Measurements from ENCODE around the gene PLPPR3.
"Not testable (repeated sequence)": the region's sequence is repeated elsewhere in the genome, so short reads cannot be mapped to it uniquely, and the experiment has no call there.

The PLPPR3 gene

DNA sequence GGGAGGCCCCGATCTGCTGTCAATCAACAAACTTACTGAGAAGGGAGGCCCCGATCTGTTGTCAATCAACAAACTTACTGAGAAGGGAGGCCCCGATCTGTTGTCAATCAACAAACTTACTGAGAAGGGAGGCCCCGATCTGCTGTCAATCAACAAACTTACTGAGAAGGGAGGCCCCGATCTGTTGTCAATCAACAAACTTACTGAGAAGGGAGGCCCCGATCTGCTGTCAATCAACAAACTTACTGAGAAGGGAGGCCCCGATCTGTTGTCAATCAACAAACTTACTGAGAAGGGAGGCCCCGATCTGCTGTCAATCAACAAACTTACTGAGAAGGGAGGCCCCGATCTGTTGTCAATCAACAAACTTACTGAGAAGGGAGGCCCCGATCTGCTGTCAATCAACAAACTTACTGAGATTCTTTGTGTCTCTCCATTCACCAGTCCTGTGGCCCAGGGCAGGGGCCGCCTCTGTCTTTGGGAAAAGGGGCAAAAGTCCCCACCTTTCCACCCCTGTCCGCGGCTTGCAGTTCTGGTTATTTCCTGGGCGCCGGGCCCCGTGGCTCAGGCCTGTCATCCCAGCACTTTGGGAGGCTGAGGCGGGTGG, 32.0 kb upstream of the PLPPR3 start:
- not testable (repeated sequence) for H3K4me1 ChIP-seq (ENCODE audit: control insufficient read depth in 1 of 2, insufficient read depth in 2 of 2, low read length in 2 of 2); H3K9ac ChIP-seq (ENCODE audit: low read depth in 1 of 2, low read length in 2 of 2); H3K9me3 ChIP-seq (ENCODE audit: control insufficient read depth in 1 of 2, low read length in 2 of 2); H3K4me3 ChIP-seq (ENCODE audit: low read depth in 1 of 2, low read length in 2 of 2); H3K27ac ChIP-seq (ENCODE audit: low read depth, low read length); H3K36me3 ChIP-seq (ENCODE audit: control insufficient read depth in 1 of 2, insufficient read depth in 2 of 2, low read length in 2 of 2); H3K27me3 ChIP-seq (ENCODE audit: control insufficient read depth in 1 of 2, insufficient read depth in 2 of 2, low read length in 2 of 2)

DNA sequence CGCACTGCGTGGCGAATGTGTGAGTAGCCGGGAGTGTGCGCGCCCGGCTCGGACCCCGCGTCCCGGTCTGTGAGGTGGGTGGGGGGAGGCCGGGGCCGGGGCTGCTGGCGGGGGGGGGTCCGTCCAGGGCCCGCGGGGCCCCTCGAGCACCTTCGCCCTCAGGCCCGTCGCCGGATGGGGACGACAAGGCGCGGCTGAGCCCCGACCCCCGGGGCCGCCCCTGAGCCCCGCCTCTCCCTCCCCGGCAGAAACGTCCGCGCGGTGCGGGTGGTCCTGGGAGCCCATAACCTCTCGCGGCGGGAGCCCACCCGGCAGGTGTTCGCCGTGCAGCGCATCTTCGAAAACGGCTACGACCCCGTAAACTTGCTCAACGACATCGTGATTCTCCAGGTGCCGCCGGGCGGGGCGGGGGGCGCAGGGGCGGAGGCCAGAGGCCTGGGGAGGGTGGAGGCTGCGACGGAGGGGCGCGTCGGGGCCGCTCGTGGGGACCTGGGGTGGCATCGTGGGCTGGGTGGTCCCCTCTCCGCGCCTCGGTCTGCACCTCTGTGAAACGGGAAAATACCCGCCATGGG, 31.3 kb upstream of the PLPPR3 start:
- peaks cover 4 to 6% of the 10 kb centered on the region in 2 donors for H3K27me3 ChIP-seq (ENCODE audit: control insufficient read depth in 1 of 2, insufficient read depth in 2 of 2, low read length in 2 of 2)
- H3K4me3 ChIP-seq (ENCODE audit: low read depth in 1 of 2, low read length in 2 of 2) = no peak overlapping the region

DNA sequence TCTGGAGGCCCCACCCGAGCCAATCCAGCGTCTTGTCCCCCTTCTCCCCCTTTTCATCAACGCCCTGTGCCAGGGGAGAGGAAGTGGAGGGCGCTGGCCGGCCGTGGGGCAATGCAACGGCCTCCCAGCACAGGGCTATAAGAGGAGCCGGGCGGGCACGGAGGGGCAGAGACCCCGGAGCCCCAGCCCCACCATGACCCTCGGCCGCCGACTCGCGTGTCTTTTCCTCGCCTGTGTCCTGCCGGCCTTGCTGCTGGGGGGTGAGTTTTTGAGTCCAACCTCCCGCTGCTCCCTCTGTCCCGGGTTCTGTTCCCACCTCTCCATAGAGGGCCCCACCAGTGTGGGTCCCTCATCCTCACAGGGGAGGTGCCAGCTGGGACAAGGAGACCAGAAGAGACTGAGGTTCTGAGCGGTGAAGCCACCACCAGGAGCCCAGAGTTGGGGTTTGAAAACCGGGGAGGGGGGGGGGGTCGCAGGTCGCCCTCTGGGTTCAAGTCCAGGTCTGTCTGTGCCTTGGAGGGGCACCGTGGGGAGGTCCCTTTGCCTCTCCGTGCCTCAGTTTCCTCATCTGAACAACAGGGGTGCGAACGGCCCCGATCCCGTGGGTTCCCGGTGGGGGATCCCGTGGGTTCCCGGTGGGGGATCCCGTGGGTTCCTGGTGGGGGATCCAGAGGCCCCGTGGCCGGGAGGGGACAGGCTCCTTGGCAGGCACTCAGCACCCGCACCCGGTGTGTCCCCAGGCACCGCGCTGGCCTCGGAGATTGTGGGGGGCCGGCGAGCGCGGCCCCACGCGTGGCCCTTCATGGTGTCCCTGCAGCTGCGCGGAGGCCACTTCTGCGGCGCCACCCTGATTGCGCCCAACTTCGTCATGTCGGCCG, 30.6 kb upstream of the PLPPR3 start, which contains the start of gene ELANE:
ELANE (plus strand) TSS at position 168 of the 878 bp plus-strand sequence; CDS start at position 194, 26 bp downstream.
- Histone ChIP-seq H3K4me3 (ENCODE audit: low read depth in 1 of 2, low read length in 2 of 2) (no peak within 1 kb of the TSS), H3K27me3 (ENCODE audit: control insufficient read depth in 1 of 2, insufficient read depth in 2 of 2, low read length in 2 of 2) (peaks cover 9 to 10% of the 10 kb centered on the region in 2 donors)

More for the DNA sequence above, 31.3 kb upstream of the PLPPR3 start:
- no peaks in the 10 kb centered on the region for H3K9me3 ChIP-seq (ENCODE audit: control insufficient read depth in 1 of 2, low read length in 2 of 2)
- no peaks in the 10 kb centered on the region for H3K36me3 ChIP-seq (ENCODE audit: control insufficient read depth in 1 of 2, insufficient read depth in 2 of 2, low read length in 2 of 2)
- H3K4me1 ChIP-seq (ENCODE audit: control insufficient read depth in 1 of 2, insufficient read depth in 2 of 2, low read length in 2 of 2) = no peaks in the 10 kb centered on the region
- no peak overlapping the region for H3K9ac ChIP-seq (ENCODE audit: low read depth in 1 of 2, low read length in 2 of 2)
- H3K27ac ChIP-seq (ENCODE audit: low read depth, low read length) = no peak overlapping the region

DNA sequence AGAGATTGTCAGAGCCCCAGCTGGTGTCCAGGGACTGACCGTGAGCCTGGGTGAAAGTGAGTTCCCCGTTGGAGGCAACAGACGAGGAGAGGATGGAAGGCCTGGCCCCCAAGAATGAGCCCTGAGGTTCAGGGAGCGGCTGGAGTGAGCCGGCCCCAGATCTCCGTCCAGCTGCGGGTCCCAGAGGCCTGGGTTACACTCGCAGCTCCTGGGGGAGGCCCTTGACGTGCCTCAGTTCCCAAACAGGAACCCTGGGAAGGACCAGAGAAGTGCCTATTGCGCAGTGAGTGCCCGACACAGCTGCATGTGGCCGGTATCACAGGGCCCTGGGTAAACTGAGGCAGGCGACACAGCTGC, 29.2 kb upstream of the PLPPR3 start:
- H3K36me3 ChIP-seq (ENCODE audit: control insufficient read depth in 1 of 2, insufficient read depth in 2 of 2, low read length in 2 of 2) = no peaks in the 10 kb centered on the region
- H3K9ac ChIP-seq (ENCODE audit: low read depth in 1 of 2, low read length in 2 of 2) = no peak overlapping the region
- H3K27me3 ChIP-seq (ENCODE audit: control insufficient read depth in 1 of 2, insufficient read depth in 2 of 2, low read length in 2 of 2) = peaks cover 16 to 20% of the 10 kb centered on the region in 2 donors
- H3K4me1 ChIP-seq (ENCODE audit: control insufficient read depth in 1 of 2, insufficient read depth in 2 of 2, low read length in 2 of 2) = no peaks in the 10 kb centered on the region
- peak overlapping the region; percentile 22 for H3K27ac ChIP-seq (ENCODE audit: low read depth, low read length)
- no peak overlapping the region for H3K4me3 ChIP-seq (ENCODE audit: low read depth in 1 of 2, low read length in 2 of 2)
- no peaks in the 10 kb centered on the region for H3K9me3 ChIP-seq (ENCODE audit: control insufficient read depth in 1 of 2, low read length in 2 of 2)

More for the DNA sequence above, 30.6 kb upstream of the PLPPR3 start, which contains the start of gene ELANE:
- Histone ChIP-seq H3K36me3 (ENCODE audit: control insufficient read depth in 1 of 2, insufficient read depth in 2 of 2, low read length in 2 of 2) (no peaks in the 10 kb centered on the region), H3K9me3 (ENCODE audit: control insufficient read depth in 1 of 2, low read length in 2 of 2) (no peaks in the 10 kb centered on the region), H3K9ac (ENCODE audit: low read depth in 1 of 2, low read length in 2 of 2) (no peak within 1 kb of the TSS), H3K4me1 (ENCODE audit: control insufficient read depth in 1 of 2, insufficient read depth in 2 of 2, low read length in 2 of 2) (no peaks in the 10 kb centered on the region), H3K27ac (ENCODE audit: low read depth, low read length) (no peak within 1 kb of the TSS)

DNA sequence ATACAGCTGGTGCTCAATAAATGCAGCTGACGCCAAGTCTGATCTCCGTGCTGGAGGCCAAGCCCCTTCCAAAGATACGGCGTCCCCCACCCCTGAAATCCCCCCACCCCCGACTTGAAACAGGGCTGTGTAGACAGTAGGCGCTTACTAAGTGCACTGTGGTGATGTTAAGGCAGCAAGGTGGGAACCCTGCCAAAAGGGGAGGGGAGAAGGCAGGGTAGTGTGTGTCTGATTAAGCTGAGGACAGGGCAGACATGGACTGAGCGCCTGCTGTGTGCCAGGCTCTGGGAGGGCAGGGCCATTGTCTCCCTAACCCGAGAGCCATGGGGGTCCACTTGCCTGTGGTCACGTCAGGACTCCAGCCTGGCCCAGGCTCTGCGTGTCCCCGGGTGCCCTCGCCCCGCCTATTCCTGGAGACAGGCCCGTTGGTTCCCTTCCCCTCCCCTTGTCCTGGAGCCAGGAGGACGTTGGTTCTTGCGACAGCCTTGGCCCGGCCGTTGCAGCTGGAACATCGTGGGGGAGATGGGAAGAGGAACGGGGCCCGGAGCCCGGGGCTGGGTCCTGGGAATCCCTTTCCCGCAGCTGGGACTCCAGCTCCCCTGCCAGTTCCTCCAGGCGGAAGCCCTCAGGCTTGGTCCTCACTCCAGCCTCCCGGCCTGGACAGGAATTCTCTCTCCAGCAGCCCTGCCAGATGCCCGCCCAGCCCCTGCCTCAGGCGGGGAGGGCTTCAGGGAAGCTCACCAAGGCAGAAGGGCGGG, 28.6 kb upstream of the PLPPR3 start:
- Histone ChIP-seq H3K27me3 (ENCODE audit: control insufficient read depth in 1 of 2, insufficient read depth in 2 of 2, low read length in 2 of 2) (peaks cover 16 to 25% of the 10 kb centered on the region in 2 donors), H3K9ac (ENCODE audit: low read depth in 1 of 2, low read length in 2 of 2) (no peak overlapping the region), H3K27ac (ENCODE audit: low read depth, low read length) (peak overlapping the region; percentile 22), H3K4me1 (ENCODE audit: control insufficient read depth in 1 of 2, insufficient read depth in 2 of 2, low read length in 2 of 2) (no peaks in the 10 kb centered on the region), H3K9me3 (ENCODE audit: control insufficient read depth in 1 of 2, low read length in 2 of 2) (no peaks in the 10 kb centered on the region), H3K4me3 (ENCODE audit: low read depth in 1 of 2, low read length in 2 of 2) (no peak overlapping the region), H3K36me3 (ENCODE audit: control insufficient read depth in 1 of 2, insufficient read depth in 2 of 2, low read length in 2 of 2) (no peaks in the 10 kb centered on the region)

DNA sequence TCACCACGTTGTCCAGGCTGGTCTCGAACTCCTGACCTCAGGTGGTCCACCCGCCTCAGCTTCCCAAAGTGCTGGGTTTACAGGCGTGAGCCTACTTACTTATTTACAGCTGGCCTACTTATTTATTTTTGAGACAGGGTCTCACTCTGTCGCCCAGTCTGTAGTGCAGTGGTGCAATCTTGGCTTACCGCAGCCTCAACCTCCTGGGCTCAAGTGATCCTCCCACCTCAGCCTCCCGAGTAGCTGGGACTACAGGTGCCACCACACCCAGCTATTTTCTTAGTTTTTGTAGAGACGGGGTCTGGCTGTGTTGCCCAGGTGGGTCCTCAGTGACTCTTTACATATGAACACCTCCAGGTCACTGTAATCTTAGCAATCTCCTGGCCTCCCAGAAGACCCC, 27.4 kb upstream of the PLPPR3 start:
- not testable (repeated sequence) for H3K4me1 ChIP-seq (ENCODE audit: control insufficient read depth in 1 of 2, insufficient read depth in 2 of 2, low read length in 2 of 2); H3K27ac ChIP-seq (ENCODE audit: low read depth, low read length); H3K9me3 ChIP-seq (ENCODE audit: control insufficient read depth in 1 of 2, low read length in 2 of 2); H3K36me3 ChIP-seq (ENCODE audit: control insufficient read depth in 1 of 2, insufficient read depth in 2 of 2, low read length in 2 of 2); H3K4me3 ChIP-seq (ENCODE audit: low read depth in 1 of 2, low read length in 2 of 2); H3K9ac ChIP-seq (ENCODE audit: low read depth in 1 of 2, low read length in 2 of 2)
- H3K27me3 ChIP-seq (ENCODE audit: control insufficient read depth in 1 of 2, insufficient read depth in 2 of 2, low read length in 2 of 2) = peaks cover 16 to 28% of the 10 kb centered on the region in 2 donors

DNA sequence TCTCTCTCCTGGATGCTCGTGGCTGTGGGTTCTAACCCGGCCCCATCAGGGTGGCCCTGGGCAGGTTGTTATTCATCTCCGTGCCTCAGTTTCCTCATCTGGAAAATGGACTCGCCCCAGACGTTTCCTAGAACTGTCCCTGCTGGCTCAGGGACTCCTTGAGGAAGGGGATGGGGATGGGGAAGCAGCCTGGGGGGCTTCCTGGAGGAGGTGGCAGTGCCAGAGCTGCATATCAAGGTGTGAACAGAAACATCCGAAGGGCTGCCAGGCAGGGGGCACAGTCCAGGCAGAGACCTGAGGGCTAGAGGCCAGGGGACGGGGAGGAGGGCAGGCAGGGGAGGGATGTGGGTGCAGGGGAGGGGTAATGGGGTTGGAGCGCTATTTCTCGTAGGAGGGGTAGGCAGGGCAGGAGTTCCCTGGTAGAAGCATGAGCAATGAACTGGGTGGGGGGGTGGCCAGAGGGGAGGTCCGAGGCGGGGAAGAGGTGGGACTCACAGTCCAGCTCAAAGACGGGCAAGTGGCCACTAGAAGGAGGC, 26.7 kb upstream of the PLPPR3 start:
- no peak overlapping the region for H3K4me3 ChIP-seq (ENCODE audit: low read depth in 1 of 2, low read length in 2 of 2)
- no peak overlapping the region for H3K27ac ChIP-seq (ENCODE audit: low read depth, low read length)

DNA sequence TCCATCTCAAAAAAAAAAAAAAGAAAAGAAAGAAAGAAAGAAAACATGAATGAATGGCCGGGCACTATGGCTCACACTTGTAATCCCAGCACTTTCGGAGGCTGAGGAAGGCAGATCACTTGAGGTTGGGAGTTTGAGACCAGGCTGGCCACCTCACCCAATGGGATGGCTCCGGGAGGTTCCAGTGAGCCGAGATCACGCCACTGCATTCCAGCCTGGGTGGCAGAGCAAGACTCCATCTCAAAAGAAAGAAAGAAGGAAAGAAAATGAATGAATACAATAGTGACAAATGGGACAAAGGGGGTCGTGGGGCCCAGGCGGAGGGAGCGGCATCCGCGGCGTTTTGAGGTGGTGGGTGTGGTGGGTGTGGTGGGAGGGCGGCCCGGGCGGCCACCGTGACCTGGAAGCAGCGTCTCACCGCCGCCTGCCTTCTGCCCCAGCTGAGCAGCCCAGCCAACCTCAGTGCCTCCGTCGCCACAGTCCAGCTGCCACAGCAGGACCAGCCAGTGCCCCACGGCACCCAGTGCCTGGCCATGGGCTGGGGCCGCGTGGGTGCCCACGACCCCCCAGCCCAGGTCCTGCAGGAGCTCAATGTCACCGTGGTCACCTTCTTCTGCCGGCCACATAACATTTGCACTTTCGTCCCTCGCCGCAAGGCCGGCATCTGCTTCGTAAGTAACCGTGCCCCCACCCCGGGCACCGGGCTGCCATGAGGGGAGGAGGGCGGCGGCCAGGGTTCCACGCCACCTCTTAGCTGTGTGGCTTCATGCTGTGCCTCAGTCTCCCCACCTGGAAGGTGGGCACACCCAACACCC, 24.2 kb upstream of the PLPPR3 start:
- Histone ChIP-seq H3K9ac (ENCODE audit: low read depth in 1 of 2, low read length in 2 of 2) (no peak overlapping the region), H3K27ac (ENCODE audit: low read depth, low read length) (no peak overlapping the region), H3K36me3 (ENCODE audit: control insufficient read depth in 1 of 2, insufficient read depth in 2 of 2, low read length in 2 of 2) (no peaks in the 10 kb centered on the region), H3K9me3 (ENCODE audit: control insufficient read depth in 1 of 2, low read length in 2 of 2) (no peaks in the 10 kb centered on the region), H3K27me3 (ENCODE audit: control insufficient read depth in 1 of 2, insufficient read depth in 2 of 2, low read length in 2 of 2) (peaks cover 16 to 36% of the 10 kb centered on the region in 2 donors), H3K4me3 (ENCODE audit: low read depth in 1 of 2, low read length in 2 of 2) (no peak overlapping the region), H3K4me1 (ENCODE audit: control insufficient read depth in 1 of 2, insufficient read depth in 2 of 2, low read length in 2 of 2) (no peaks in the 10 kb centered on the region)

More for the DNA sequence above, 26.7 kb upstream of the PLPPR3 start:
- Histone ChIP-seq H3K36me3 (ENCODE audit: control insufficient read depth in 1 of 2, insufficient read depth in 2 of 2, low read length in 2 of 2) (no peaks in the 10 kb centered on the region), H3K9me3 (ENCODE audit: control insufficient read depth in 1 of 2, low read length in 2 of 2) (no peaks in the 10 kb centered on the region), H3K27me3 (ENCODE audit: control insufficient read depth in 1 of 2, insufficient read depth in 2 of 2, low read length in 2 of 2) (peaks cover 16 to 29% of the 10 kb centered on the region in 2 donors), H3K9ac (ENCODE audit: low read depth in 1 of 2, low read length in 2 of 2) (no peak overlapping the region), H3K4me1 (ENCODE audit: control insufficient read depth in 1 of 2, insufficient read depth in 2 of 2, low read length in 2 of 2) (no peaks in the 10 kb centered on the region)

DNA sequence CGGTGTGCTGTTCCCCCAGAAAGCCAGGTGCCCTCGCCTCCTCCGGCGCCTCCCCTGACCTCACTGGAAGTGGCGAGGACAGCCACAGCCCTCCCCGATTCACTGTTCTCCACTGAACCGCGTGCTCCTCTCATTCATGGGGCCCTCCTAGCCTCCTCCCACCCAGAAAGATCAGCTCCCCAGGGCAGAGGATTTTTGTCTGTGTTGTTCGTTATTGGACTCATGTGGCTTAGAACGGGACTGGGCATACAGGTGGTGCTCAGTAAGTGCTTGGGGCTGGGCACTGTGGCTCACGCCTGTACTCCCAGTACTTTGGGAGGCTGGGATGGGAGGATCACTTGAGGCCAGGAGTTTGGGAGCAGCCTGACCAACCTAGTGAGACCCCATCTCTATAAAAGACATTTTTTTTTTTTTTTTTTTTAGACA, 22.8 kb upstream of the PLPPR3 start:
- Histone ChIP-seq H3K4me3 (ENCODE audit: low read depth in 1 of 2, low read length in 2 of 2) (no peak overlapping the region), H3K9me3 (ENCODE audit: control insufficient read depth in 1 of 2, low read length in 2 of 2) (no peaks in the 10 kb centered on the region), H3K27me3 (ENCODE audit: control insufficient read depth in 1 of 2, insufficient read depth in 2 of 2, low read length in 2 of 2) (peaks cover 16 to 33% of the 10 kb centered on the region in 2 donors), H3K9ac (ENCODE audit: low read depth in 1 of 2, low read length in 2 of 2) (no peak overlapping the region), H3K36me3 (ENCODE audit: control insufficient read depth in 1 of 2, insufficient read depth in 2 of 2, low read length in 2 of 2) (no peaks in the 10 kb centered on the region), H3K4me1 (ENCODE audit: control insufficient read depth in 1 of 2, insufficient read depth in 2 of 2, low read length in 2 of 2) (no peaks in the 10 kb centered on the region), H3K27ac (ENCODE audit: low read depth, low read length) (no peak overlapping the region)
